Lung (tissue), 12 donors: ENCODE results near the gene AXIN2. TPM values are rescaled to one million over a fixed set of nuclear protein-coding genes. Genes with fewer than 3 reads are reported as not detected.

Experiments used
- ATAC-seq: fragments of 200-7000 bp; cut with Tn5 transposase; one replicate; pipeline ENCODE4 v1.9.1; 2020; ENCODE audit warnings: moderate number of reproducible peaks; ENCODE audit not compliant: insufficient read depth, low FRiP score
- DNase-seq, 3 donors: peaks; one replicate each; pipeline ENCODE4 v3.0.0-alpha.2; 2013 to 2017
- H3K27ac ChIP-seq, 2 donors: one replicate each; pipeline ENCODE4 v1.5.1; 2013; ENCODE audit warnings: mild to moderate bottlenecking in 2 of 2, moderate library complexity in 2 of 2, control low read depth in 1 of 2, inconsistent platforms in 1 of 2, low read depth in 1 of 2, low read length in 1 of 2
- H3K27me3 ChIP-seq, 3 donors: one replicate each; pipeline ENCODE4 v1.5.1; 2013; ENCODE audit warnings: low read length in 2 of 3; ENCODE audit not compliant: control insufficient read depth in 3 of 3, insufficient read depth in 3 of 3
- H3K36me3 ChIP-seq, 4 donors: one replicate each; pipeline ENCODE4 v1.5.1; 2013; ENCODE audit warnings: low read length in 4 of 4, mild to moderate bottlenecking in 1 of 4, moderate library complexity in 1 of 4; ENCODE audit not compliant: control insufficient read depth in 4 of 4, insufficient read depth in 4 of 4
- H3K4me1 ChIP-seq, 5 donors: one replicate each; pipeline ENCODE4 v1.5.1; 2013; ENCODE audit warnings: low read length in 5 of 5, mild to moderate bottlenecking in 2 of 5, moderate library complexity in 1 of 5; ENCODE audit not compliant: control insufficient read depth in 5 of 5, insufficient read depth in 5 of 5
- H3K4me3 ChIP-seq: one replicate; pipeline ENCODE4 v1.5.1; 2013; ENCODE audit warnings: mild to moderate bottlenecking, control low read depth, moderate library complexity
- H3K9ac ChIP-seq, 2 donors: one replicate each; pipeline ENCODE4 v1.5.1; 2013; ENCODE audit warnings: low read length in 2 of 2, control low read depth in 1 of 2; ENCODE audit not compliant: insufficient read depth in 1 of 2
- H3K9me3 ChIP-seq, 4 donors: one replicate each; pipeline ENCODE4 v1.5.1; 2013; ENCODE audit warnings: low read length in 3 of 4, mild to moderate bottlenecking in 1 of 4, moderate library complexity in 1 of 4; ENCODE audit not compliant: control insufficient read depth in 4 of 4, insufficient read depth in 3 of 4
- CTCF ChIP-seq: IDR thresholded peaks from 2 replicates; pipeline ENCODE4 v1.5.1; 2012; ENCODE audit warnings: mild to moderate bottlenecking; ENCODE audit errors: control extremely low read depth, extremely low read depth
- WGBS, 2 donors: extraction: QIAGEN DNeasy Blood & Tissue Kit; methylation state at CpG; one replicate each; pipeline ENCODE4 v1.1.7; 2013; 5-methylcytosine and 5-hydroxymethylcytosine counted together
- polyA plus RNA-seq, 2 donors: library from polyadenylated mRNA; stranded (reverse); fragments of 200-250 nt; gene quantifications; one replicate each; pipeline ENCODE4 v1.2.1, GENCODE V29; 2013
- total RNA-seq, 2 donors: library from RNA; depleted of rRNA in 1 of 2; stranded (reverse); fragments of >200 nt in 1 of 2; gene quantifications; one replicate each; pipeline ENCODE4 v1.2.1, GENCODE V29; 2014 to 2021
- donor health status: control.
- donor health status: control.
- donor health status: Bipolar disorder and iron deficiency.
- donor health status: healthy.
- donor health status: DM: yes; HTN: yes; CAD: no.

AXIN2 gene
- total and polyA plus RNA-seq, 4 donors, result 13.0 to 127 (median 36.8) TPM

- Histone ChIP-seq H3K9ac (no peak overlapping the region), H3K4me3 (no peak overlapping the region), H3K4me1 (peaks cover 17 to 73% (median 51%) of the 10 kb centered on the region in 5 donors), H3K27ac (peak overlapping the region; percentile 35 to 88), H3K9me3 (no peaks in the 10 kb centered on the region), H3K36me3 (peaks cover 4 to 56% (median 23%) of the 10 kb centered on the region in 4 donors), H3K27me3 (no peaks in the 10 kb centered on the region)
- no peak for ATAC-seq
- 62 to 78% methylated on average over 4 of the region's 4 CpGs for WGBS, 2 donors
- no peak for TF ChIP-seq CTCF
- no peak for DNase-seq
Observed at GRCh38 chr17:65546579-65546978, 14.9 kb downstream of the AXIN2 start.

GRCh38 chr17:65545705-65546523 is 15.5 kb downstream of the AXIN2 start:
- ATAC-seq, result no peak
- no peak for TF ChIP-seq CTCF
- WGBS, 2 donors, result 75 to 86% methylated on average over 17 of the region's 17 CpGs
- no peaks in the 10 kb centered on the region for H3K9me3 ChIP-seq
- H3K4me1 ChIP-seq, result peaks cover 17 to 67% (median 44%) of the 10 kb centered on the region in 5 donors
- peak in 1 of 3 donors; percentile 14 for DNase-seq
- H3K9ac ChIP-seq, result peak overlapping the region in 1 of 2 donors; percentile 14
- peaks cover 6 to 62% (median 28%) of the 10 kb centered on the region in 4 donors for H3K36me3 ChIP-seq
- no peaks in the 10 kb centered on the region for H3K27me3 ChIP-seq
- no peak overlapping the region for H3K4me3 ChIP-seq
- peak overlapping the region; percentile 35 to 88 for H3K27ac ChIP-seq

- 72 to 80% methylated on average over 11 of the region's 11 CpGs for WGBS, 2 donors
- TF ChIP-seq CTCF, result no peak
- Histone ChIP-seq H3K27me3 (no peaks in the 10 kb centered on the region), H3K4me3 (no peak overlapping the region), H3K9me3 (no peaks in the 10 kb centered on the region), H3K9ac (no peak overlapping the region), H3K36me3 (peaks cover 11 to 68% (median 34%) of the 10 kb centered on the region in 4 donors), H3K27ac (no peak overlapping the region), H3K4me1 (peaks cover 14 to 57% (median 32%) of the 10 kb centered on the region in 5 donors)
- ATAC-seq, result no peak
- DNase-seq, result peak; percentile 41 to 66 (median 57)
Observed at GRCh38 chr17:65544672-65545071, 16.8 kb downstream of the AXIN2 start.
